Endothelial cell of umbilical vein (primary cell): ENCODE data around the gene COX18.

Source experiments
- POLR2A ChIP-seq: IDR thresholded peaks from 2 replicates; pipeline ENCODE4 v1.6.1; 2012; ENCODE audit warnings: low read depth, mild to moderate bottlenecking, control low read depth, low read length
- POLR2AphosphoS5 ChIP-seq: IDR thresholded peaks from 2 replicates; pipeline ENCODE4 v1.6.1; 2012; ENCODE audit warnings: low read depth, mild to moderate bottlenecking, control low read depth, low read length, moderate library complexity; ENCODE audit not compliant: insufficient read depth
- TF ChIP-seq, protein P1 (sequence below), 2 donors: IDR thresholded peaks; 1 replicate in 1 of 2; 2 replicates in 1 of 2; pipeline ENCODE4 v1.5.1; 2011; ENCODE audit warnings: low read length in 2 of 2, mild to moderate bottlenecking in 2 of 2, moderate library complexity in 2 of 2, control low read depth in 1 of 2, inconsistent platforms in 1 of 2, low read depth in 1 of 2; ENCODE audit not compliant: insufficient read depth in 1 of 2; ENCODE audit errors: extremely low read depth in 1 of 2

DNA sequence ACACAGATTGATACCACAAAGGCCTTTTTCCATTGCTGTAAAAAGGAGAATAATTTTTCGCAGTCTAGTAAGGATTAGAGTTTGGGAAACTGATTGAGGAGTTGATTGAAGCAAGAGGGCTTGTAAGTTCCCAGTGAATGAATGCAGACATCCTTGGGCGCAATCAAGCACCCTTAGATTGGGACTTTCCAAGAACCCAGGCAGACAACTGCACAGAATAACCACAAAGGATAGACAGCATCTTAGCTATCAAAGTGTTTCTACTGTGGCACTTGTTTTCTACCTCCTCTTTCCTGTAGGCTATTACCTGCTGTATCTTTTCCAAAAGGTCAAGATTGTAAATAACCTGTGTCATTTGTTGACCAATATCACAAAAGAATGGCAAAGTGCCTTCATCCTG, 2.6 kb downstream of the COX18 start:
- TF ChIP-seq, protein P1, sequence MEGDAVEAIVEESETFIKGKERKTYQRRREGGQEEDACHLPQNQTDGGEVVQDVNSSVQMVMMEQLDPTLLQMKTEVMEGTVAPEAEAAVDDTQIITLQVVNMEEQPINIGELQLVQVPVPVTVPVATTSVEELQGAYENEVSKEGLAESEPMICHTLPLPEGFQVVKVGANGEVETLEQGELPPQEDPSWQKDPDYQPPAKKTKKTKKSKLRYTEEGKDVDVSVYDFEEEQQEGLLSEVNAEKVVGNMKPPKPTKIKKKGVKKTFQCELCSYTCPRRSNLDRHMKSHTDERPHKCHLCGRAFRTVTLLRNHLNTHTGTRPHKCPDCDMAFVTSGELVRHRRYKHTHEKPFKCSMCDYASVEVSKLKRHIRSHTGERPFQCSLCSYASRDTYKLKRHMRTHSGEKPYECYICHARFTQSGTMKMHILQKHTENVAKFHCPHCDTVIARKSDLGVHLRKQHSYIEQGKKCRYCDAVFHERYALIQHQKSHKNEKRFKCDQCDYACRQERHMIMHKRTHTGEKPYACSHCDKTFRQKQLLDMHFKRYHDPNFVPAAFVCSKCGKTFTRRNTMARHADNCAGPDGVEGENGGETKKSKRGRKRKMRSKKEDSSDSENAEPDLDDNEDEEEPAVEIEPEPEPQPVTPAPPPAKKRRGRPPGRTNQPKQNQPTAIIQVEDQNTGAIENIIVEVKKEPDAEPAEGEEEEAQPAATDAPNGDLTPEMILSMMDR (IDR thresholded peaks at IDR 0.05; ENCODE audit: extremely low read depth in 1 of 2, insufficient read depth in 1 of 2, low read depth in 1 of 2, low read length in 2 of 2), result no peak
- TF ChIP-seq POLR2A, result no peak
- no peak for TF ChIP-seq POLR2AphosphoS5
